ENCODE measurements around the gene PRKAG3. TPM values are rescaled to one million over a fixed set of nuclear protein-coding genes. Genes with fewer than 3 reads are reported as not detected.

Gene PRKAG3
- polyA plus RNA-seq, 1 of the 3 experiments (the other 2 are of a cell fraction): not detected

GRCh38 chr2:218826791-218827190 lies 4.8 kb downstream of the PRKAG3 start:
- ChIA-PET POLR2A (no interaction called here), CTCF (interaction anchor here (0.9 kb wide), 1 partner anchor 292 kb away, joined by 3 read pairs; no protein-coding TSS in a partner anchor)
- Histone ChIP-seq H3K4me1 (ENCODE audit: control insufficient read depth in 1 of 2, insufficient read depth in 2 of 2, low read depth in 1 of 2, low read length in 1 of 2) (peaks cover 0 to 5% of the 10 kb centered on the region in 2 experiments; a peak in 1 of 4 replicates), H3K4me3 (ENCODE audit: low read depth in 2 of 2, low read length in 1 of 2) (no peak overlapping the region), H3K79me2 (ENCODE audit: insufficient read depth) (no peaks in the 10 kb centered on the region), H3K4me2 (no peak overlapping the region), H3F3A (replicated peaks; ENCODE audit: insufficient read depth) (no peaks in the 10 kb centered on the region), H3K36me3 (replicated peaks in 1 of 2; ENCODE audit: control insufficient read depth in 1 of 2, insufficient read depth in 2 of 2, low read length in 1 of 2) (no peaks in the 10 kb centered on the region), H4K20me1 (ENCODE audit: insufficient read depth) (no peaks in the 10 kb centered on the region), H3K9me2 (no peaks in the 10 kb centered on the region), H3K9me3 (no peaks in the 10 kb centered on the region), H3K27ac (ENCODE audit: low read depth in 2 of 2, low read length in 1 of 2) (no peak overlapping the region), H2AFZ (ENCODE audit: low read depth) (no peak overlapping the region), H3K9ac (no peak overlapping the region), H3K27me3 (ENCODE audit: insufficient read depth) (0 out of 2 replicates have a peak, but pooled peaks cover 8% of the 10 kb centered on the region)
- TF ChIP-seq PBX3 (IDR thresholded peaks at IDR 0.05) (no peak), CHD2 (IDR thresholded peaks at IDR 0.05; ENCODE audit: low read length, partially characterized antibody) (no peak), MAX (IDR thresholded peaks at IDR 0.05; ENCODE audit: low read depth) (no peak), FOSL2 (IDR thresholded peaks at IDR 0.05; ENCODE audit: borderline replicate concordance, low read depth) (no peak), TCF12 (IDR thresholded peaks at IDR 0.05) (no peak), EP300 (IDR thresholded peaks at IDR 0.05; ENCODE audit: borderline replicate concordance in 1 of 2, low read depth in 1 of 2, low read length in 1 of 2) (no peak), TEAD4 (IDR thresholded peaks at IDR 0.05; ENCODE audit: borderline replicate concordance, insufficient read depth) (no peak), RAD21 (IDR thresholded peaks at IDR 0.05; ENCODE audit: low read length) (no peak), YY1 (IDR thresholded peaks at IDR 0.05; ENCODE audit: low read depth) (no peak), USF2 (IDR thresholded peaks at IDR 0.05; ENCODE audit: borderline replicate concordance, low read depth, low read length) (no peak), RFX5 (IDR thresholded peaks at IDR 0.05; ENCODE audit: low read length) (no peak), EZH2phosphoT487 (IDR thresholded peaks at IDR 0.05; ENCODE audit: borderline replicate concordance, low read depth) (no peak), NFIC (IDR thresholded peaks at IDR 0.05; ENCODE audit: borderline replicate concordance) (no peak), REST (IDR thresholded peaks at IDR 0.05; ENCODE audit: low read depth, low read length) (no peak), TAF1 (IDR thresholded peaks at IDR 0.05; ENCODE audit: borderline replicate concordance, low read depth, low read length) (no peak), MXI1 (IDR thresholded peaks at IDR 0.05; ENCODE audit: low read depth, low read length) (no peak)
- 85% methylated on average over 10 of the region's 10 CpGs for WGBS (ENCODE audit: low lambda C conversion rate)
- DNase-seq: no peak

Data from SK-N-SH (cell line).